Esophagus muscularis mucosa (tissue), 4 donors: ENCODE data around the gene MRPS23. TPM values are rescaled to one million over a fixed set of nuclear protein-coding genes. Genes with fewer than 3 reads are reported as not detected.

Experiments used
- DNase-seq: peaks from one replicate; pipeline ENCODE4 v3.0.0-alpha.2; 2017; ENCODE audit errors: extremely low spot score
- H3K27ac ChIP-seq, 4 donors: fragments of 200-600 bp; sonication (generic); replicated peaks in 1 of 4; 1 replicate in 3 of 4; 2 replicates in 1 of 4; pipeline ENCODE4 v1.5.1; 2016 to 2019; ENCODE audit warnings: mild to moderate bottlenecking in 1 of 4
- H3K27me3 ChIP-seq, 4 donors: fragments of 200-600 bp; sonication (generic); one replicate each; pipeline versions ENCODE4 v1.5.1 to v1.6.0; 2016 to 2019
- H3K36me3 ChIP-seq, 4 donors: fragments of 200-600 bp; sonication (generic); one replicate each; pipeline ENCODE4 v1.5.1; 2016 to 2019
- H3K4me1 ChIP-seq, 4 donors: fragments of 200-600 bp; sonication (generic); one replicate each; pipeline ENCODE4 v1.5.1; 2016 to 2019
- H3K4me3 ChIP-seq, 4 donors: fragments of 200-600 bp; sonication (generic); 1 replicate in 2 of 4; 2 replicates in 2 of 4; pipeline ENCODE4 v1.5.1; 2016 to 2019; ENCODE audit warnings: mild to moderate bottlenecking in 4 of 4, moderate library complexity in 1 of 4
- H3K9me3 ChIP-seq, 4 donors: fragments of 200-600 bp; sonication (generic); 1 replicate in 3 of 4; 2 replicates in 1 of 4; pipeline ENCODE4 v1.5.1; 2016 to 2019
- CTCF ChIP-seq, 3 experiments: fragments of 200-600 bp in 2 of 3; fragments of 450-650 bp in 1 of 3; sonication (generic) in 2 of 3; IDR thresholded peaks; one replicate each; pipeline ENCODE4 v1.5.1; 2017 to 2019; ENCODE audit warnings: antibody characterized with exemption in 3 of 3, mild to moderate bottlenecking in 2 of 3, moderate library complexity in 1 of 3
- EP300 ChIP-seq: sonication (generic); formaldehyde crosslinking; IDR thresholded peaks from one replicate; pipeline ENCODE4 v1.6.1; 2017; ENCODE audit warnings: antibody characterized with exemption
- POLR2A ChIP-seq: fragments of 450-650 bp; IDR thresholded peaks from one replicate; pipeline ENCODE4 v1.6.1; 2017; ENCODE audit warnings: antibody characterized with exemption, moderate library complexity, mild to moderate bottlenecking, low read depth
- POLR2AphosphoS5 ChIP-seq, 2 donors: sonication (generic); formaldehyde crosslinking; IDR thresholded peaks; one replicate each; pipeline ENCODE4 v1.6.1; 2017; ENCODE audit warnings: antibody characterized with exemption in 2 of 2
- WGBS: methylation state at CpG from one replicate; pipeline ENCODE4 v1.1.5; 2018; 5-methylcytosine and 5-hydroxymethylcytosine counted together
- intact Hi-C: fragments of 100-400 bp; cut with DNase I; formaldehyde crosslinking; loops from one replicate; pipeline ENCODE4 v1.15.1; 2023
- total RNA-seq, 4 donors: library from RNA; depleted of rRNA; stranded (reverse); fragments of >200 nt; gene quantifications; one replicate each; pipeline versions ENCODE4 v1.1.0 to v1.2.1, GENCODE V29; 2016

The MRPS23 gene
- total RNA-seq, 4 donors from 2014 or later: 11.6 to 22.2 (median 16.9) TPM

GRCh38 chr17:57889252-57889651 is 39.4 kb upstream of the MRPS23 start:
- TF ChIP-seq POLR2AphosphoS5 (IDR thresholded peaks at IDR 0.05) (no peak), CTCF (IDR thresholded peaks at IDR 0.05) (no peak), POLR2A (no peak), EP300 (no peak)
- no peak for DNase-seq
- no peaks in the 10 kb centered on the region for H3K9me3 ChIP-seq
- intact Hi-C loops: no loop called here
- peaks cover 60 to 94% (median 83%) of the 10 kb centered on the region in 4 donors for H3K4me1 ChIP-seq
- no peaks in the 10 kb centered on the region for H3K27me3 ChIP-seq
- 94% methylated on average over 2 of the region's 2 CpGs for WGBS
- H3K36me3 ChIP-seq: peaks cover 11 to 16% (median 14%) of the 10 kb centered on the region in 4 donors
- H3K4me3 ChIP-seq: no peak overlapping the region
- H3K27ac ChIP-seq: peak overlapping the region; percentile 88 to 100 (median 96)

- WGBS: 72% methylated on average over 10 of the region's 12 CpGs
- intact Hi-C loops: no loop called here
Observed at GRCh38 chr17:57888311-57889216, 38.7 kb upstream of the MRPS23 start.

GRCh38 chr17:57887161-57887560 is 37.3 kb upstream of the MRPS23 start:
- H3K4me1 ChIP-seq: peaks cover 40 to 84% (median 72%) of the 10 kb centered on the region in 4 donors

More at GRCh38 chr17:57888311-57889216, 38.7 kb upstream of the MRPS23 start:
- H3K36me3 ChIP-seq: peaks cover 11 to 21% (median 16%) of the 10 kb centered on the region in 4 donors
- TF ChIP-seq CTCF (IDR thresholded peaks at IDR 0.05) (no peak), POLR2AphosphoS5 (IDR thresholded peaks at IDR 0.05) (no peak), EP300 (no peak)
- DNase-seq: no peak
- no peaks in the 10 kb centered on the region for H3K9me3 ChIP-seq
- H3K27ac ChIP-seq: peak overlapping the region; percentile 88 to 100 (median 96)
- no peaks in the 10 kb centered on the region for H3K27me3 ChIP-seq
- no peak overlapping the region for H3K4me3 ChIP-seq
- peaks cover 53 to 87% (median 79%) of the 10 kb centered on the region in 4 donors for H3K4me1 ChIP-seq

GRCh38 chr17:57886020-57886419 is 36.2 kb upstream of the MRPS23 start:
- Histone ChIP-seq H3K27me3 (no peaks in the 10 kb centered on the region), H3K27ac (peak overlapping the region; percentile 48 to 95 (median 72)), H3K4me3 (no peak overlapping the region), H3K4me1 (peaks cover 40 to 84% (median 72%) of the 10 kb centered on the region in 4 donors), H3K9me3 (no peaks in the 10 kb centered on the region), H3K36me3 (peaks cover 11 to 33% (median 22%) of the 10 kb centered on the region in 4 donors)
- whole genome bisulfite sequencing: 92% methylated on average over 4 of the region's 4 CpGs
- intact Hi-C loops: no loop called here
- TF ChIP-seq POLR2AphosphoS5 (IDR thresholded peaks at IDR 0.05): no peak
- no peak for TF ChIP-seq EP300
- TF ChIP-seq POLR2A: no peak
- no peak for TF ChIP-seq CTCF (IDR thresholded peaks at IDR 0.05)
- no peak for DNase-seq

More at GRCh38 chr17:57887161-57887560, 37.3 kb upstream of the MRPS23 start:
- Histone ChIP-seq H3K4me3 (no peak overlapping the region), H3K27me3 (no peaks in the 10 kb centered on the region), H3K27ac (peak overlapping the region; percentile 42 to 88 (median 49)), H3K9me3 (no peaks in the 10 kb centered on the region), H3K36me3 (peaks cover 11 to 33% (median 22%) of the 10 kb centered on the region in 4 donors)
- 89% methylated on average over 4 of the region's 4 CpGs for WGBS
- intact Hi-C loops: no loop called here
- no peak for TF ChIP-seq POLR2AphosphoS5 (IDR thresholded peaks at IDR 0.05)
- TF ChIP-seq EP300: no peak
- no peak for TF ChIP-seq POLR2A
- no peak for TF ChIP-seq CTCF (IDR thresholded peaks at IDR 0.05)
- DNase-seq: no peak
